HG03469 (cell line): Measurements from ENCODE around the gene OTUB2.

ENCODE experiments used
- ATAC-seq: cut with Tn5 transposase; IDR thresholded peaks from one replicate; pipeline ENCODE4 v1.9.1; 2021; ENCODE audit warnings: mild to moderate bottlenecking, moderate library complexity, moderate number of reproducible peaks; ENCODE audit not compliant: unreplicated experiment

The OTUB2 gene

GRCh38 chr14:94089479-94089878 lies 63.3 kb downstream of the OTUB2 start:
- ATAC-seq, result no peak

- no peak for ATAC-seq
These were observed 67.3 kb downstream of the OTUB2 start for GRCh38 chr14:94093418-94093817.

GRCh38 chr14:94097091-94097490 lies 71.0 kb downstream of the OTUB2 start:
- no peak for ATAC-seq
